ENCODE results near the gene ARID1B.

ARID1B gene

DNA sequence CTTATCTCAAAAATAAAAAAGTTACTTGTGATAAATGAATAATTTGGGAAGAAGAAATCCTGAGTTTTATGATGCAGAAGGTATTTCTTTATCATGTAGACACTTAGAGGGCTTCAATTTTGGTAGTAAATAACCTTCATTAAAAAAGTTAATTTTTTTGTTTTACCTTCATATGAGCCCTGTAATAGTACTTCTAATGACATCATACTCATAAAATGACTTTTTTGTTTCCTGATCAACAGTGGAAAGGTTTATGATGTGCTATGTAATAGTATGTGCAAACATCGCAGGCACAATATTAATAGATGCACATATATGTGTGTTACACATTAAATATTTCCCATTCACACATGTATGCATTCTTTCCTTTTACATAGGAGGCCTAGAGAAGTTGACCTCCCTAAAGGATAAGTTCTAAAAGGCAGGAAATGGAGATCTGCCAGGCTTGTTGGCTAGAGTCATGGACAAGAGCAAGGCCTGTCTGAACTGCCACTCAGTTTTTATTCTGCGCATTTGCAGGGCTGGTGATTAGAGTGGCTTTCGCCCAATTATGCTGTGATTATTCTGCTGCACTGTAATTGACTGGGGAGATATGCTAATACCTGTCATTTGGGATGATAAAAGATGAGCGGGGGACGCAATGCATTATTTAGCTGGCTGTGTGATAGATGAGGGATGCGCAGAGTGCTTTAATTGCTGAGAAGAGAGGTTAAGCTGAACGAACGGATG lies 273.5 kb downstream of the ARID1B start:
- TF ChIP-seq, protein P1, sequence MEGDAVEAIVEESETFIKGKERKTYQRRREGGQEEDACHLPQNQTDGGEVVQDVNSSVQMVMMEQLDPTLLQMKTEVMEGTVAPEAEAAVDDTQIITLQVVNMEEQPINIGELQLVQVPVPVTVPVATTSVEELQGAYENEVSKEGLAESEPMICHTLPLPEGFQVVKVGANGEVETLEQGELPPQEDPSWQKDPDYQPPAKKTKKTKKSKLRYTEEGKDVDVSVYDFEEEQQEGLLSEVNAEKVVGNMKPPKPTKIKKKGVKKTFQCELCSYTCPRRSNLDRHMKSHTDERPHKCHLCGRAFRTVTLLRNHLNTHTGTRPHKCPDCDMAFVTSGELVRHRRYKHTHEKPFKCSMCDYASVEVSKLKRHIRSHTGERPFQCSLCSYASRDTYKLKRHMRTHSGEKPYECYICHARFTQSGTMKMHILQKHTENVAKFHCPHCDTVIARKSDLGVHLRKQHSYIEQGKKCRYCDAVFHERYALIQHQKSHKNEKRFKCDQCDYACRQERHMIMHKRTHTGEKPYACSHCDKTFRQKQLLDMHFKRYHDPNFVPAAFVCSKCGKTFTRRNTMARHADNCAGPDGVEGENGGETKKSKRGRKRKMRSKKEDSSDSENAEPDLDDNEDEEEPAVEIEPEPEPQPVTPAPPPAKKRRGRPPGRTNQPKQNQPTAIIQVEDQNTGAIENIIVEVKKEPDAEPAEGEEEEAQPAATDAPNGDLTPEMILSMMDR (IDR thresholded peaks at IDR 0.05; ENCODE audit: borderline replicate concordance, control extremely low read depth, extremely low read depth, insufficient read depth, missing control alignments), result no peak
- in situ Hi-C loops (cut with MboI; ENCODE audit: low sequenced_read_pairs, unreplicated experiment), result no loop called here
- no peak for DNase-seq (ENCODE audit: low spot score)

- TF ChIP-seq, protein P1 (IDR thresholded peaks at IDR 0.05; ENCODE audit: borderline replicate concordance, control extremely low read depth, extremely low read depth, insufficient read depth, missing control alignments), result no peak
- peak; percentile 46 for DNase-seq (ENCODE audit: low spot score)
- in situ Hi-C loops (cut with MboI; ENCODE audit: low sequenced_read_pairs, unreplicated experiment), result no loop called here
Measured at GRCh38 chr6:157054531-157054979, 277.4 kb downstream of the ARID1B start.

DNA sequence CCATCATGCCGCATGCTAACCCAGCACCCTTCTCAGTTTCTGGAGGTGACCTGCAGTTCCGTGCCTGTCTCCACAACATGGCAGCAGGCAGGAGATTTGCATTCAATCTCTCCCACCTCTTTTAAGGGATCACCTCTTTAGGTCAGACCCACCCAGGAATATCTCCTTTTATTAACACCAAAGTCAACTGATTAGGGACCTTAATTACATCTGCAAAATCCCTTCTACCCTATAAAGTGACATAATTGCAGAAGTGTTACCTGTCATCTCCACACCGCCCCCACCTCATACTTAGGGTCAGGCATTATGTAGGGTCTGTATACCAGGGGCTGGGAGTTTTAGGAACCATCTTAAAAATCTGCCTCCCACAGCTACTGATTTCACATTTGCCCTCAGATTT lies 278.7 kb downstream of the ARID1B start:
- TF ChIP-seq, protein P1 (IDR thresholded peaks at IDR 0.05; ENCODE audit: borderline replicate concordance, control extremely low read depth, extremely low read depth, insufficient read depth, missing control alignments), result no peak
- DNase-seq (ENCODE audit: low spot score), result no peak
- in situ Hi-C loops (cut with MboI; ENCODE audit: low sequenced_read_pairs, unreplicated experiment), result no loop called here

GRCh38 chr6:157056275-157056674 lies 279.1 kb downstream of the ARID1B start:
- in situ Hi-C loops (cut with MboI; ENCODE audit: low sequenced_read_pairs, unreplicated experiment), result no loop called here
- TF ChIP-seq, protein P1 (IDR thresholded peaks at IDR 0.05; ENCODE audit: borderline replicate concordance, control extremely low read depth, extremely low read depth, insufficient read depth, missing control alignments), result no peak
- peak; percentile 47 for DNase-seq (ENCODE audit: low spot score)

DNA sequence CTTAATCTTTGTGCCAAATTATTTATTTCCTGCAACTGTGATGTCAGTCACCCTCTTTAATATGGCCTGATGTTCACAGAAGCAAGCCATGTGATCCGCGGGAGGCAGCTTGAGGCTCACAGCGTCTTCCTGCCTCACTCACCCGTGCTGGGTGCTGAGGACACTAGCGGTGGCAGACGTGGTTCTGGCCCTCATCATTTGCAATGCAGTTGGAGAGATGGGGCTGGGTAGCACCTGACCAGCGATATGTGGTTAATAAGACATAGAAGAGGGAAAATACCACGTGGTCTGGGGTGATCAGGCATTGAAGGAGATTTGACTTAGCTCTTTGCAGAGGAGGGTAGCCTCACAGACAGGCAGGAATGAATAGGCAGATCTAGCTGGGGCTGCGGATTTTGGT lies 281.4 kb downstream of the ARID1B start:
- in situ Hi-C loops (cut with MboI; ENCODE audit: low sequenced_read_pairs, unreplicated experiment), result no loop called here
- DNase-seq (ENCODE audit: low spot score), result no peak
- TF ChIP-seq, protein P1 (IDR thresholded peaks at IDR 0.05; ENCODE audit: borderline replicate concordance, control extremely low read depth, extremely low read depth, insufficient read depth, missing control alignments), result no peak

DNA sequence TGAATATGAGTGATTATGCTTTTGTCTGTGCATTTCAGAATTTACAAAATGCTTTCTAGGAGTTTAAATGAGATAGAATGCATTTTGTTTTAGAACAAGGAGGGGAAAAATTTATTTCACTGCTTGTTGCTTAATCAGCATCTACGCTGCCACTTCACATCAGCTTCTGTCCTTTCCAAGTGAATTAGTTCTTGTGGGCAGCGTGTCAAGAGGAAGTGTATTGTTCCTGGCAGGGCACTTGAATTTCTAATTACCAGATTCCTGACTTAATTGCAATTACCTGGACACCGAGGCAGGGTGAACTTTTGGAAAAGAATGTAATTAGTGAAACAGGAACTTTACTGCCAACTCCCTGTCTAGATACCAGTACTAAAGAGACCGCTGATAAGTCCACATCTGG lies 282.6 kb downstream of the ARID1B start:
- DNase-seq (ENCODE audit: low spot score), result no peak
- in situ Hi-C loops (cut with MboI; ENCODE audit: low sequenced_read_pairs, unreplicated experiment), result no loop called here
- TF ChIP-seq, protein P1 (IDR thresholded peaks at IDR 0.05; ENCODE audit: borderline replicate concordance, control extremely low read depth, extremely low read depth, insufficient read depth, missing control alignments), result no peak
